GM19023 (cell line): Measurements from ENCODE around the gene DNASE1L3.
"Not testable (repeated sequence)": the region's sequence is repeated elsewhere in the genome, so short reads cannot be mapped to it uniquely, and the experiment has no call there.

Experiments
- ATAC-seq: cut with Tn5 transposase; IDR thresholded peaks from one replicate; pipeline ENCODE4 v1.9.1; 2021; ENCODE audit warnings: mild to moderate bottlenecking, moderate library complexity; ENCODE audit not compliant: unreplicated experiment

Gene DNASE1L3

GRCh38 chr3:58236527-58237237, 25.9 kb upstream of the DNASE1L3 start:
- ATAC-seq: no peak

DNA sequence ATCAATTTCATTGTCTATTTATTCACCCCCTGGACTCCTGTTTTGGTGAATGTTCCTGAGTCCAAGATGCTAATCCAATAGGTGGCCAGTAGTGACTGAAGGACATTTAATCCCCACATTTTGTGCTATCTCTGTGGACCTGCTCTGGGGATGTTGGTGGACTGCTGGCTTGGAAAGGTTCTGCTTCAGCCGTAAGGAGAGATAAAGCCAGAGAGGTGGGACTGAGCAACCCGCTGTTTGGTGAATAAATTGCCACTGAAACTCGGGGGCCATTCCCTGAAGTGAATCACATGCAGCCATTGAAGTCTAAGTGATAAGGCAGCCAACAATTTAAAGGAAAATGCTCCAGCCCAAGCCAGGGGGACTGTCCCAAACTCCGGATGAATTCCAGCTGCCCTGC, 25.2 kb upstream of the DNASE1L3 start:
- ATAC-seq: no peak

DNA sequence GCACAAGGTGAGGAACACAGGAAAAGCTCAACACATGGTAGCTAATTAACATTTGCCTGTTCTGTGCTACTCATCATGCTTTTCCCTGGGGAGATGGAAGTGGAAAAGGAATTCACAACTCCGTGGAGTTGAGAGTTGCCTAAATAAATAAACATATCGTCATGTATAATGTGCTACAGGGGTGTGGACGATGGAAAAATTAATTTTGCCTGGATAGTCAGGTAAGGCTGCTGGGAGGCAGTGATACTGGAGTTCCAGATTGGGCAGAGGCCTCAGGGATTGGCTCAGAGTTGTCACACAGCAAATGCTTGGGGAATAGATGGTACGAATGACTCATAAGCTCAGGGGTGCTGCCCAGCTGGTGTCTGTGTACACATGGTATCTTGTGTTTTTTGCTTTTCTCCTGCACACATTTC, 23.8 kb upstream of the DNASE1L3 start:
- ATAC-seq: no peak

GRCh38 chr3:58231666-58232065, 20.9 kb upstream of the DNASE1L3 start:
- ATAC-seq: no peak

GRCh38 chr3:58230876-58231552, 20.2 kb upstream of the DNASE1L3 start:
- no peak for ATAC-seq

DNA sequence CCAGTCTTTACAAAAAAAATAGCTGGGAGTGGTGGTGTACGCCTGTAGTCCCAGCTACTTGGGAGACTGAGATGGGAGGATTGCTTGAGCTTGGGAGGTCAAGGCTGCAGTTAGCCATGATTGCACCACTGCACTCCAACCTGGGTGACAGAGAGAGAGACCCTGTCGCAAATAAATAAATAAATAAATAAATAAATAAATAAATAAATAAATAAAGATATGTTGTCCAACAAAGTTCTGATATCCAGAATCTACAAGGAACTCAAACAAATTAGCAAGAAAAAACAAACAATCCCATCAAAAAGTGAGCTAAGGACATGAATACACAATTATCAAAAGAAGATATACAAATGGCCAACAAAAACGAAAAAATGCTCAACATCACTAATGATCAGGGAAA, 17.2 kb upstream of the DNASE1L3 start:
- not testable (repeated sequence) for ATAC-seq

GRCh38 chr3:58223855-58224254, 13.1 kb upstream of the DNASE1L3 start:
- ATAC-seq: no peak

DNA sequence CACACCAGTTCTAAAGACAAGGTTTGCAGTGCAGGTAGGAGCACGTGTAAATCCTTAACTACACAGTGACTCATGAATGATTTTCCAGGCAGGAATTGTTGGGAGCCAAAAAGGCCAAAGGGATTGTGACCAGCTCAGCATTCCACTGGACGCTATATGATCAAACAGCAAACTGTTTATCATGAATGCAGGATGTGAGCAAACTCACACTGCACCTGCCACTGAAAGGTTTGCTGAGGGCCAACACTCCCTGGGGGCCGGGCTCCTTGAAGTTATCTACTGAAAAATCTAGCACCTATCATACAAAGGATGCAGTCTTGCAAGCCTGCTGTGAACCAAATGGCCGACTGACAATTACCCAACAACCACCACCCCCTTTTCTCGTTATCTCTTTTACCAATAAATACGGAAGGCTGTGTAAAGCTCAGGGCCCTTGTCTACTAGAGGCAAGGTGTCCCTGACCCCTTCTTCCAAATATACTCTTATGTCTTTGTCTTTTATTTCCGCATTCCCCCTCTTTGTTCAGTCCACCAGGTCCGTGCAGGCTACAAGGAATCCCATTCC, 11.5 kb upstream of the DNASE1L3 start:
- no peak for ATAC-seq

DNA sequence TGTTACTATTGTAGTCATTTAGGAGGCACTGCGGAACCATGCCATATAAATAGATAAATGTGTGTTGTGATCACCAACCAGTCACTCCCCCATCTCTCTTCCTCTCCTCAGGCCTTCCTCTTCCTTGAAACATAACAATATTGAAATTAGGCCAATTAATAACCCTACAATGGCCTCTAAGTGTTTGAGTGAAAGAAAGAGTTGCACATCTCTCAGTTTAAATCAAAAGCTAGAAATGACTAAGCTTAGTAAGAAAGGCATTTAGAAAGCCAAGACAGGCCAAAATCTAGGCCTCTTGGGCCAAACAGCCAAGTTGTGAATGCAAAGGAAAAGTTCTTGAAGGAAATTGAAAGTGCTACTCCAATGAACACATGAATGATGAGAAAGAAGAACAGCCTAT, 8.1 kb upstream of the DNASE1L3 start:
- no peak for ATAC-seq

DNA sequence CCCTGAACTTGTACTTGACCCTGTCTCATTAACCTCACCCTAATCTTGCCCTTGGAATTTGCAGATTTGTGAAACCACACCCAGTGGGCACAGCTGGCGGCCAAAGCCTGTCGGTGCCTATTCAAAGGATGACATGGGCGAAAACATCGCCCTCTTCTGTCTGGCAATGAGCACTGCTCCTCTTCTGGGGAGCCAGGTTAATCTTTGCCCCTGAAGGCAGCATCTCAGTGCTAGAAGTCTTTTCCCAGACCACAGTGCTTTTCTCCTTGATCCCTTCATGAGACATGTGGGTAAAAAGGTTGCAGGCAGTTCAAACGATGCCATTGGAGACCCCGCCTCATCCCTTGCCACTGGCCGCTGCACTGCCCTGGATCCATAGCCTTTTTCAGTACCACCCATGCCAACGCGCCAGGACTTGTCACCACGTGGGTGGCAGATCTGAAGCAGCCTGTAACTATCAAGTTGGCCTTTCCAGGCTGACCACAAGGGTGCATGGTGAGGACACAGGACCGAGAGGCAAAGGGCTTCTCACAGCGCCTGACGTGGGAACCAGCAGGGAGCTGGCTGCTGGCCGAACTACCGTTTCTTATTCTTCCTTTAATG, 6.5 kb upstream of the DNASE1L3 start:
- no peak for ATAC-seq

- ATAC-seq: no peak
Observed at GRCh38 chr3:58216496-58217195, 5.9 kb upstream of the DNASE1L3 start.

GRCh38 chr3:58215317-58216025, 4.7 kb upstream of the DNASE1L3 start:
- ATAC-seq: no peak

- ATAC-seq: peak; percentile 81
Observed at GRCh38 chr3:58214484-58215316, 3.9 kb upstream of the DNASE1L3 start.

- ATAC-seq: no peak
Observed at GRCh38 chr3:58209933-58210332, 839 bp downstream of the DNASE1L3 start.

DNA sequence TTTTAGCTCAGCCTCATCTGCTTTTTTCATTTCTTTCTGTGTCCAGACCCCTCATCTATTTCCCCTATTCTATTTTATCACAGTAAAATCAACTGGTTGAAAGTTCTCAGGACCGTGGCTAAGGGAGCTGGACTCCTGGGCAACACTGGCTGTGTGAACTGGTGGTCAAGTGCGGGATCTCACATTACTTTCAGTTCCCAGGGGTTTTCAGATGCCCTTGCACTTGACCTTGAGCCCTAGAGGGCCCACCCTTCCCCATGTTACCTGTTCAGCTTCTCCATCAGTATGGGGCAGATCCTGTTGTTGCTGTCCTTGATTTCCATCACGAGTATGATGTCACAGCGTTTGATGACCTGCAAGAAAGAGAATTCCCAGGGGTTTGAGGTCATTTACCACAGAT, 2.8 kb downstream of the DNASE1L3 start:
- no peak for ATAC-seq

GRCh38 chr3:58206406-58207011, 4.3 kb downstream of the DNASE1L3 start:
- no peak for ATAC-seq

- no peak for ATAC-seq
Observed at GRCh38 chr3:58205981-58206380, 4.8 kb downstream of the DNASE1L3 start.

DNA sequence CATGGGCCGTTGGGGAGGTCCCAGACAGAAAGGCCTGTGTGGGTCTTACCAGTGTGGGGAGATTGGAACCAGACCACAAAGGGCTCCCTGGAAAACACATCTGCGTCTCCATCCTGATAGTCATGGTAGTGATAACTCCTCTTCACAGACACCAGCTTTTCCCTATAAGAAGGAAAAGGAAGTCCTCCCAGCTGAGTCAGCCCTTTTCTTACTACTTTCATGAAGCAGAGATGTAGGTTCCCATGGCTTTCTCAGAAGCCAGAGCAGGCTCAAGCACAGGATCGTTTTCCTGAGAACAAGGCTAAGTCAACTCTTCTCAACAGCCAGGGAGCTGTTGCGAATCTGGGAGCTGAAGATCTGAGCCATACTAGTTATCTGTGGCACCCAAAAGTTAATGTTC, 6.1 kb downstream of the DNASE1L3 start:
- no peak for ATAC-seq

- ATAC-seq: no peak
Observed at GRCh38 chr3:58203541-58203940, 7.2 kb downstream of the DNASE1L3 start.
